Measurements from ENCODE around the gene SSTR3.
"Not testable (repeated sequence)": the region's sequence is repeated elsewhere in the genome, so short reads cannot be mapped to it uniquely, and the experiment has no call there.

SSTR3 gene

GRCh38 chr22:37212174-37212906 is at the start of gene SSTR3:
SSTR3 (minus strand) TSS chr22:37212477; CDS start chr22:37207803, 4,674 bp downstream.
- no peak for DNase-seq

GRCh38 chr22:37260901-37261336 is 48.6 kb upstream of the SSTR3 start:
- peak; percentile 39 for DNase-seq

- DNase-seq, result no peak
Measured at GRCh38 chr22:37260155-37260795, 48.0 kb upstream of the SSTR3 start.

GRCh38 chr22:37259540-37260029 is 47.3 kb upstream of the SSTR3 start:
- DNase-seq, result no peak

- no peak for DNase-seq
Measured at GRCh38 chr22:37258753-37259401, 46.6 kb upstream of the SSTR3 start.

- no peak for DNase-seq
Measured at GRCh38 chr22:37258005-37258752, 45.9 kb upstream of the SSTR3 start.

GRCh38 chr22:37256075-37256726 is 43.9 kb upstream of the SSTR3 start:
- DNase-seq, result no peak

- DNase-seq, result no peak
Measured at GRCh38 chr22:37255558-37256006, 43.3 kb upstream of the SSTR3 start.

GRCh38 chr22:37254867-37255233 is 42.6 kb upstream of the SSTR3 start:
- no peak for DNase-seq

GRCh38 chr22:37254209-37254866 is 42.1 kb upstream of the SSTR3 start:
- no peak for DNase-seq

- no peak for DNase-seq
Measured at GRCh38 chr22:37253126-37253660, 40.9 kb upstream of the SSTR3 start.

GRCh38 chr22:37251836-37252235 is 39.6 kb upstream of the SSTR3 start:
- DNase-seq, result not testable (repeated sequence)

GRCh38 chr22:37249986-37250385 is 37.7 kb upstream of the SSTR3 start:
- DNase-seq, result no peak

- DNase-seq, result no peak
Measured at GRCh38 chr22:37248251-37248650, 36.0 kb upstream of the SSTR3 start.

- no peak for DNase-seq
Measured at GRCh38 chr22:37245740-37246139, 33.5 kb upstream of the SSTR3 start.

GRCh38 chr22:37244922-37245722 is 32.8 kb upstream of the SSTR3 start:
- no peak for DNase-seq

GRCh38 chr22:37244114-37244921 is 32.0 kb upstream of the SSTR3 start, which contains the start of gene RAC2:
RAC2 (minus strand) TSS chr22:37244269; CDS start chr22:37244148, 121 bp downstream.
- no peak for DNase-seq

- no peak for DNase-seq
Measured at GRCh38 chr22:37243402-37244113, 31.3 kb upstream of the SSTR3 start.

GRCh38 chr22:37242395-37242918 is 30.2 kb upstream of the SSTR3 start:
- no peak for DNase-seq
